Astrocyte (in vitro differentiated cells and primary cell): ENCODE data around the gene SRPK3. TPM values are rescaled to one million over a fixed set of nuclear protein-coding genes. Genes with fewer than 3 reads are reported as not detected.

Source experiments
- DNase-seq: peaks from one replicate; pipeline ENCODE4 v3.0.0-alpha.2; 2010; ENCODE audit warnings: low read depth
- FAIRE-seq: peaks from 2 replicates; lab custom pipeline; 2011; peaks lifted over from hg19 to GRCh38; lab: Jason Lieb, UNC
- H2AFZ ChIP-seq: 2 replicates; pipeline ENCODE4 v1.6.0; 2012; ENCODE audit warnings: low read depth, low read length, inconsistent platforms
- H3K27ac ChIP-seq: 2 replicates; pipeline ENCODE4 v1.5.1; 2011; ENCODE audit warnings: low read depth, low read length, inconsistent platforms
- H3K27me3 ChIP-seq: 2 replicates; pipeline ENCODE4 v1.6.0; 2011; ENCODE audit warnings: low read length, inconsistent platforms; ENCODE audit not compliant: insufficient read depth
- H3K36me3 ChIP-seq: 2 replicates; pipeline ENCODE4 v1.5.1; 2011; ENCODE audit warnings: low read length, inconsistent platforms; ENCODE audit not compliant: insufficient read depth
- H3K4me1 ChIP-seq: 2 replicates; pipeline ENCODE4 v1.5.1; 2011; ENCODE audit warnings: low read length, inconsistent platforms; ENCODE audit not compliant: insufficient read depth
- H3K4me2 ChIP-seq: 2 replicates; pipeline ENCODE4 v1.6.0; 2012; ENCODE audit warnings: low read length, inconsistent platforms
- H3K4me3 ChIP-seq: 2 replicates; pipeline ENCODE4 v1.5.1; 2011; ENCODE audit warnings: low read depth, mild to moderate bottlenecking, low read length, inconsistent platforms; ENCODE audit not compliant: insufficient read depth
- H3K79me2 ChIP-seq: 2 replicates; pipeline ENCODE4 v1.6.0; 2012; ENCODE audit warnings: mild to moderate bottlenecking, low read length, inconsistent platforms; ENCODE audit not compliant: insufficient read depth
- H3K9ac ChIP-seq: 2 replicates; pipeline ENCODE4 v1.6.0; 2012; ENCODE audit warnings: mild to moderate bottlenecking, low read length, inconsistent platforms
- H3K9me3 ChIP-seq: 2 replicates; pipeline ENCODE4 v1.5.1; 2012; ENCODE audit warnings: low read depth, mild to moderate bottlenecking, low read length, inconsistent platforms; ENCODE audit not compliant: insufficient read depth
- H4K20me1 ChIP-seq: 2 replicates; pipeline ENCODE4 v1.6.0; 2012; ENCODE audit warnings: low read length, inconsistent platforms; ENCODE audit not compliant: insufficient read depth
- H3K27ac Mint-ChIP-seq: one replicate; pipeline ENCODE4 v1.8.0; 2021; ENCODE audit warnings: mild to moderate bottlenecking, mixed read lengths; ENCODE audit not compliant: unreplicated experiment
- H3K27me3 Mint-ChIP-seq: one replicate; pipeline ENCODE4 v1.8.0; 2021; ENCODE audit warnings: low read depth, mixed read lengths; ENCODE audit not compliant: unreplicated experiment
- H3K36me3 Mint-ChIP-seq: one replicate; pipeline ENCODE4 v1.8.0; 2021; ENCODE audit warnings: low read depth, mixed read lengths; ENCODE audit not compliant: unreplicated experiment
- H3K4me1 Mint-ChIP-seq: one replicate; pipeline ENCODE4 v1.8.0; 2021; ENCODE audit warnings: low read depth, mixed read lengths; ENCODE audit not compliant: unreplicated experiment
- H3K4me3 Mint-ChIP-seq: one replicate; pipeline ENCODE4 v1.8.0; 2021; ENCODE audit warnings: mild to moderate bottlenecking, moderate library complexity, mixed read lengths; ENCODE audit not compliant: unreplicated experiment
- H3K9me3 Mint-ChIP-seq: one replicate; pipeline ENCODE4 v1.8.0; 2021; ENCODE audit warnings: mild to moderate bottlenecking, mixed read lengths; ENCODE audit not compliant: unreplicated experiment
- CTCF ChIP-seq: IDR thresholded peaks from 2 replicates; pipeline ENCODE4 v1.5.1; 2011; ENCODE audit warnings: low read depth, mild to moderate bottlenecking, inconsistent platforms, low read length, moderate library complexity; ENCODE audit not compliant: insufficient read depth
- EZH2 ChIP-seq: IDR thresholded peaks from 2 replicates; pipeline ENCODE4 v1.6.1; 2012; ENCODE audit warnings: mild to moderate bottlenecking, low read length, inconsistent platforms; ENCODE audit not compliant: insufficient read depth
- total RNA-seq: library from RNA; stranded (reverse); gene quantifications from 2 replicates; pipeline ENCODE4 v1.2.1, GENCODE V29; 2021

SRPK3 gene
- total RNA-seq, 1 donor from 2014 or later, result not detected

GRCh38 chrX:153731845-153732215, 49.0 kb upstream of the SRPK3 start:
- peak overlapping the region; percentile 55 for H3K27ac Mint-ChIP-seq
- Histone ChIP-seq H3K4me1 (peaks cover 11% of the 10 kb centered on the region), H3K9me3 (no peaks in the 10 kb centered on the region), H3K27ac (no peak overlapping the region), H2AFZ (no peak overlapping the region), H3K36me3 (no peaks in the 10 kb centered on the region), H3K4me2 (no peak overlapping the region), H3K27me3 (no peaks in the 10 kb centered on the region), H3K9ac (no peak overlapping the region), H3K79me2 (no peaks in the 10 kb centered on the region), H4K20me1 (peaks cover 4% of the 10 kb centered on the region), H3K4me3 (no peak overlapping the region)
- no peaks in the 10 kb centered on the region for H3K27me3 Mint-ChIP-seq
- peak; percentile 43 for FAIRE-seq
- H3K4me3 Mint-ChIP-seq, result no peak overlapping the region
- no peak for DNase-seq
- peaks cover 3% of the 10 kb centered on the region for H3K4me1 Mint-ChIP-seq
- TF ChIP-seq EZH2, result no peak
- TF ChIP-seq CTCF, result no peak
- peaks cover 16% of the 10 kb centered on the region for H3K36me3 Mint-ChIP-seq
- H3K9me3 Mint-ChIP-seq, result no peaks in the 10 kb centered on the region

- Histone ChIP-seq H3K36me3 (no peaks in the 10 kb centered on the region), H3K9ac (no peak overlapping the region), H3K27me3 (no peaks in the 10 kb centered on the region), H4K20me1 (peaks cover 4% of the 10 kb centered on the region), H3K4me1 (peaks cover 5% of the 10 kb centered on the region), H3K9me3 (no peaks in the 10 kb centered on the region), H3K4me3 (no peak overlapping the region), H3K4me2 (no peak overlapping the region), H3K79me2 (no peaks in the 10 kb centered on the region), H2AFZ (no peak overlapping the region), H3K27ac (no peak overlapping the region)
- DNase-seq, result no peak
- Mint-ChIP-seq H3K4me1 (peaks cover 3% of the 10 kb centered on the region), H3K4me3 (no peak overlapping the region), H3K9me3 (no peaks in the 10 kb centered on the region), H3K27me3 (no peaks in the 10 kb centered on the region), H3K36me3 (peaks cover 16% of the 10 kb centered on the region), H3K27ac (no peak overlapping the region)
- FAIRE-seq, result no peak
- TF ChIP-seq EZH2 (no peak), CTCF (no peak)
Observed at GRCh38 chrX:153732401-153732800, 48.4 kb upstream of the SRPK3 start.

DNA sequence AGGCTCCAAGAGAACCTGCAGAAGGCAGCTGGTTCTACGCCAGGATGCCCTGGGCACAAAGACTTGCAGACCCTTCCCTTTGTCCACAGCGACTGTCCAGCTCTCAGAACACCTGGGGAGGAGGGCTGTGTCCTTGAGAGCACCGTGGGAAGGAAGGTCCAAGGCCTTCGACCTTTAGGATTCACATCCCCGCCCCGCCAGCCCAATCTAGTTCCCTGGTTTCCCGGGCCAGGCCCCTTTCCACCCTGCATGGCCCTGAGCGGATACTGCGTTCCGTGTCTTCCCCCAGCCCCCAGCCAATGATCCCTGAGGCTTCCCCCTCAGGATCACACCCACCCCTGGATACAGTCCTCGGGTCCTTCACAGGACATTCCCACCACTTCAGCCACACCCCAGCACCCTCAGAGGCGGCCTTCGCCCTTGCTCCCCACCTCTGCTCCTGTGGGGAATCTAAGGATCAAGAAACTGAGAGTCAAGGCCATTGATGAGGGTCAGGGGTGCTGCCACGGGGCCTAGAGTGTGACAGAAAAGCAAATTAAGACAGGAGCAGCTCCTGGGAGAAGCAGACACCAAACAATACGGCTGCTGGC, 47.1 kb upstream of the SRPK3 start:
- Mint-ChIP-seq H3K4me1 (no peaks in the 10 kb centered on the region), H3K4me3 (no peak overlapping the region), H3K36me3 (peaks cover 17% of the 10 kb centered on the region), H3K27ac (no peak overlapping the region), H3K27me3 (no peaks in the 10 kb centered on the region), H3K9me3 (no peaks in the 10 kb centered on the region)
- Histone ChIP-seq H3K9ac (no peak overlapping the region), H4K20me1 (peaks cover 4% of the 10 kb centered on the region), H3K4me2 (no peak overlapping the region), H3K79me2 (no peaks in the 10 kb centered on the region), H3K36me3 (no peaks in the 10 kb centered on the region), H3K9me3 (no peaks in the 10 kb centered on the region), H3K4me3 (no peak overlapping the region), H3K27ac (no peak overlapping the region), H3K4me1 (peaks cover 3% of the 10 kb centered on the region), H2AFZ (no peak overlapping the region), H3K27me3 (no peaks in the 10 kb centered on the region)
- FAIRE-seq (no peak), DNase-seq (no peak)
- TF ChIP-seq EZH2 (no peak), CTCF (no peak)
